SK-N-SH (cell line): ENCODE data around the gene BOD1L1. TPM values are rescaled to one million over a fixed set of nuclear protein-coding genes. Genes with fewer than 3 reads are reported as not detected.

Source experiments
- CTCF ChIA-PET: fragments of 300-600, 350-600 bp; formaldehyde crosslinking; extraction: SDS; loops from one replicate; lab custom pipeline; 2021; lab: Yijun Ruan, JAX
- POLR2A ChIA-PET: fragments of 350-600 bp; sonication (Branson Sonifier 250); formaldehyde crosslinking; extraction: SDS; loops from one replicate; lab custom pipeline; 2020; ENCODE audit warnings: antibody characterized with exemption, inconsistent platforms; lab: Yijun Ruan, JAX
- DNase-seq: peaks from one replicate; pipeline ENCODE4 v3.0.0; 2012
- H2AFZ ChIP-seq: fragments of 200-600 bp; sonication (generic); 2 replicates; pipeline ENCODE4 v1.8.1; 2016; ENCODE audit warnings: antibody characterized with exemption, mild to moderate bottlenecking, low read depth
- H3F3A ChIP-seq: fragments of 200-600 bp; sonication (generic); replicated peaks from 2 replicates; pipeline ENCODE3; 2016; ENCODE audit warnings: antibody characterized with exemption, mild to moderate bottlenecking; ENCODE audit not compliant: insufficient read depth
- H3K27ac ChIP-seq, 2 experiments: fragments of 200-500 bp in 1 of 2; fragments of 200-600 bp in 1 of 2; sonication (Bioruptor generic) in 1 of 2; sonication (generic), shearing (Covaris generic) in 1 of 2; 2 replicates each; pipeline versions ENCODE4 v1.5.1 to v1.6.1; 2014 to 2016; ENCODE audit warnings: low read depth in 2 of 2, inconsistent platforms in 1 of 2, low read length in 1 of 2, mild to moderate bottlenecking in 1 of 2, mixed read lengths in 1 of 2
- H3K27me3 ChIP-seq: fragments of 200-600 bp; sonication (generic), shearing (Covaris generic); 2 replicates; pipeline ENCODE4 v1.6.1; 2016; ENCODE audit warnings: mixed run types; ENCODE audit not compliant: insufficient read depth
- H3K36me3 ChIP-seq, 2 experiments: fragments of 200-500 bp in 1 of 2; fragments of 200-600 bp in 1 of 2; sonication (Bioruptor generic) in 1 of 2; sonication (generic) in 1 of 2; replicated peaks in 1 of 2; 2 replicates each; pipeline versions ENCODE3 to v1.5.1; 2014 to 2016; ENCODE audit warnings: low read length in 1 of 2, mild to moderate bottlenecking in 1 of 2; ENCODE audit not compliant: insufficient read depth in 2 of 2, control insufficient read depth in 1 of 2
- H3K4me1 ChIP-seq, 2 experiments: fragments of 200-500 bp in 1 of 2; fragments of 200-600 bp in 1 of 2; sonication (Bioruptor generic) in 1 of 2; sonication (generic), shearing (Covaris generic) in 1 of 2; 2 replicates each; pipeline versions ENCODE4 v1.5.1 to v1.6.1; 2014 to 2016; ENCODE audit warnings: low read depth in 1 of 2, low read length in 1 of 2, mixed run types in 1 of 2; ENCODE audit not compliant: insufficient read depth in 2 of 2, control insufficient read depth in 1 of 2
- H3K4me2 ChIP-seq: fragments of 200-600 bp; sonication (generic), shearing (Covaris generic); 2 replicates; pipeline ENCODE4 v1.6.1; 2017; ENCODE audit warnings: mixed run types
- H3K4me3 ChIP-seq, 2 experiments: fragments of 200-500 bp in 1 of 2; fragments of 200-600 bp in 1 of 2; sonication (Bioruptor generic) in 1 of 2; sonication (generic), shearing (Covaris generic) in 1 of 2; 2 replicates each; pipeline versions ENCODE4 v1.5.1 to v1.8.1; 2014 to 2016; ENCODE audit warnings: low read depth in 2 of 2, inconsistent platforms in 1 of 2, low read length in 1 of 2, mild to moderate bottlenecking in 1 of 2, mixed read lengths in 1 of 2, moderate library complexity in 1 of 2
- H3K79me2 ChIP-seq: fragments of 200-600 bp; sonication (generic); 2 replicates; pipeline ENCODE4 v1.8.1; 2017; ENCODE audit warnings: mild to moderate bottlenecking; ENCODE audit not compliant: insufficient read depth
- H3K9ac ChIP-seq: fragments of 200-600 bp; sonication (generic); 2 replicates; pipeline ENCODE4 v1.6.1; 2017; ENCODE audit warnings: mixed run types
- H3K9me2 ChIP-seq: fragments of 200-600 bp; sonication (generic); 2 replicates; pipeline ENCODE4 v1.6.1; 2017; ENCODE audit warnings: mixed run types
- H3K9me3 ChIP-seq: fragments of 200-600 bp; sonication (generic); 2 replicates; pipeline ENCODE4 v1.6.1; 2017; ENCODE audit warnings: mixed run types, mild to moderate bottlenecking, moderate library complexity
- H4K20me1 ChIP-seq: fragments of 200-600 bp; sonication (generic); 2 replicates; pipeline ENCODE4 v1.6.1; 2017; ENCODE audit warnings: mild to moderate bottlenecking, mixed run types; ENCODE audit not compliant: insufficient read depth
- CTCF ChIP-seq: fragments of 200-600 bp; sonication (generic); IDR thresholded peaks from 2 replicates; pipeline ENCODE4 v1.6.1; 2017; ENCODE audit warnings: antibody characterized with exemption, mild to moderate bottlenecking, moderate library complexity
- ELF1 ChIP-seq: IDR thresholded peaks from 2 replicates; pipeline ENCODE4 v1.4.0; 2012
- FOXJ3 ChIP-seq: sonication (generic); formaldehyde crosslinking; IDR thresholded peaks from 2 replicates; pipeline ENCODE4 v1.5.1; 2020; ENCODE audit warnings: mild to moderate bottlenecking, missing genetic modification reagents
- GABPA ChIP-seq: IDR thresholded peaks from 2 replicates; pipeline ENCODE4 v1.4.0; 2012; ENCODE audit warnings: low read depth, mild to moderate bottlenecking
- IRF3 ChIP-seq: fragments of 150-350 bp; IDR thresholded peaks from 2 replicates; pipeline ENCODE4 v1.6.1; 2016; ENCODE audit warnings: mild to moderate bottlenecking, low read depth, low read length
- MAX ChIP-seq: IDR thresholded peaks from 2 replicates; pipeline ENCODE4 v1.4.0; 2012; ENCODE audit warnings: low read depth
- MEF2A ChIP-seq: IDR thresholded peaks from 2 replicates; pipeline ENCODE4 v1.4.0; 2012; ENCODE audit warnings: low read depth, borderline replicate concordance
- PBX3 ChIP-seq: IDR thresholded peaks from 2 replicates; pipeline ENCODE4; 2012
- RAD21 ChIP-seq: IDR thresholded peaks from 2 replicates; pipeline ENCODE4 v1.6.1; 2012; ENCODE audit warnings: mild to moderate bottlenecking, low read length
- RCOR1 ChIP-seq: fragments of 150-350 bp; IDR thresholded peaks from 2 replicates; pipeline ENCODE4 v1.6.1; 2017; ENCODE audit warnings: antibody characterized with exemption, low read length
- TEAD4 ChIP-seq: IDR thresholded peaks from 2 replicates; pipeline ENCODE4 v1.4.0; 2012; ENCODE audit warnings: mild to moderate bottlenecking, borderline replicate concordance; ENCODE audit not compliant: insufficient read depth
- YY1 ChIP-seq: IDR thresholded peaks from 2 replicates; pipeline ENCODE4 v1.4.0; 2012; ENCODE audit warnings: low read depth, mild to moderate bottlenecking
- WGBS: methylation state at CpG from one replicate; pipeline ENCODE4 v1.1.6; 2017; ENCODE audit warnings: low lambda C conversion rate; 5-methylcytosine and 5-hydroxymethylcytosine counted together
- polyA plus RNA-seq, 3 experiments: library from polyadenylated mRNA; depleted of rRNA; stranded (reverse); fragments of >200 nt; gene quantifications; 2 replicates each; pipeline ENCODE4 v1.2.3, GENCODE V29; 2012

The BOD1L1 gene
- polyA plus RNA-seq, 1 of the 3 experiments (the other 2 are of a cell fraction): 12.5 TPM

DNA sequence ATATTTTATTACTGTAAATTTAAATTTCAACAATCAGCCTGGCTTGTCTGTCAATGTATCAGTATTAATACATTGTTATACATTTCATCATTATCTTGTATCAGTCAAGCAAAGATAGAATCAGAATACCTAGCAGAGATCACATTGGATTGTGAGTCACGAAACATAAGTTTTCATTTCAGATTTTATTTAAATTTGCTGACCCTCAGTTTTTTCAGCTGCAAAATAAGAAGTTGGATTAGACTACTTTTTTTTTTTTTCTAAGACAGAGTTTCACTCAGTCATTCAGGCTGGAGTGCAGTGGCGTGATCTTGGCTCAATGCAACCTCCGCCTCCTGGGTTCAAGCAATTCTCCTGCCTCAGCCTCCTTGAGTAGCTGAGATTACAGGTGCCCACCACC is 49.9 kb downstream of the BOD1L1 start:
- no peaks in the 10 kb centered on the region for H3K9me3 ChIP-seq
- H3K9me2 ChIP-seq: no peaks in the 10 kb centered on the region
- CTCF ChIA-PET: interaction anchor here (0.6 to 1.0 kb wide), 2 partner anchors 9 to 888 kb away, joined by 3 read pairs; no protein-coding TSS in a partner anchor
- H3K4me1 ChIP-seq: no peaks in the 10 kb centered on the region
- H3K27me3 ChIP-seq: no peaks in the 10 kb centered on the region
- H3K4me3 ChIP-seq: no peak overlapping the region
- WGBS: 98% methylated on average over 3 of the region's 3 CpGs
- no peak for DNase-seq
- TF ChIP-seq PBX3: no peak
- TF ChIP-seq GABPA: no peak
- TF ChIP-seq MEF2A: no peak
- no peak for TF ChIP-seq IRF3
- no peak for TF ChIP-seq FOXJ3 (CRISPR knock-in tag)
- TF ChIP-seq CTCF: no peak
- TF ChIP-seq RCOR1: no peak
- no peak for TF ChIP-seq RAD21
- no peak for TF ChIP-seq TEAD4
- no peak for TF ChIP-seq ELF1
- TF ChIP-seq MAX: no peak
- TF ChIP-seq, all 33 proteins: peak for 0
- Histone ChIP-seq H3K36me3 (peaks cover 66 to 77% of the 10 kb centered on the region in 2 experiments), H3K27ac (no peak overlapping the region), H4K20me1 (no peaks in the 10 kb centered on the region), H3K9ac (no peak overlapping the region), H3K79me2 (no peaks in the 10 kb centered on the region), H2AFZ (no peak overlapping the region), H3F3A (no peaks in the 10 kb centered on the region), H3K4me2 (no peak overlapping the region)
- POLR2A ChIA-PET: interaction anchor here (1.6 kb wide), 1 partner anchor 8 kb away, joined by 3 read pairs; no protein-coding TSS in a partner anchor

- no peak overlapping the region for H2AFZ ChIP-seq
- no peaks in the 10 kb centered on the region for H3K4me1 ChIP-seq
- H3K36me3 ChIP-seq: peaks cover 44 to 77% of the 10 kb centered on the region in 2 experiments
- H4K20me1 ChIP-seq: no peaks in the 10 kb centered on the region
- TF ChIP-seq YY1 (no peak), FOXJ3 (CRISPR knock-in tag) (no peak), IRF3 (no peak)
- no peaks in the 10 kb centered on the region for H3K9me2 ChIP-seq
- CTCF ChIA-PET: no interaction called here
- no peak overlapping the region for H3K4me3 ChIP-seq
- H3K27me3 ChIP-seq: no peaks in the 10 kb centered on the region
- no peaks in the 10 kb centered on the region for H3K9me3 ChIP-seq
- no peak overlapping the region for H3K9ac ChIP-seq
- H3K79me2 ChIP-seq: no peaks in the 10 kb centered on the region
- POLR2A ChIA-PET: no interaction called here
- no peak overlapping the region for H3K27ac ChIP-seq
- DNase-seq: no peak
- no peak overlapping the region for H3K4me2 ChIP-seq
- H3F3A ChIP-seq: no peaks in the 10 kb centered on the region
- 86% methylated on average over 2 of the region's 2 CpGs for WGBS
Measured at GRCh38 chr4:13570916-13571315, 56.6 kb downstream of the BOD1L1 start.
